K562 (cell line): Measurements from ENCODE around the gene GNG7. TPM values are rescaled to one million over a fixed set of nuclear protein-coding genes. Genes with fewer than 3 reads are reported as not detected.

Experiments used
- ATAC-seq: fragments of 200-7000 bp; cut with Tn5 transposase; 3 replicates; pipeline ENCODE4 v1.9.1; 2020; ENCODE audit warnings: moderate library complexity
- BruUV-seq: library from RNA; stranded (reverse); fragments of 400-500 nt; replicated peaks from 2 replicates; lab custom pipeline; 2021; lab: Mats Ljungman, UMichigan
- CTCF ChIA-PET: fragments of 300-600 bp; formaldehyde crosslinking; extraction: SDS; loops from one replicate; lab custom pipeline; 2021; ENCODE audit warnings: low intra/inter-chr PET ratio; lab: Yijun Ruan, JAX
- POLR2A ChIA-PET: fragments of 300-600, 350-650 bp; sonication (Branson Sonifier 250); formaldehyde crosslinking; extraction: SDS; loops from one replicate; lab custom pipeline; 2021; ENCODE audit warnings: antibody characterized with exemption, inconsistent platforms; lab: Yijun Ruan, JAX
- DNase-seq, 4 experiments: peaks; one replicate each; pipeline versions ENCODE4 v3.0.0 to v3.0.0-alpha.2; 2011 to 2018; ENCODE audit warnings: low spot score in 3 of 4, mixed read lengths in 3 of 4; ENCODE audit errors: extremely low read depth in 1 of 4
- FAIRE-seq: peaks from 2 replicates; lab custom pipeline; 2011; peaks lifted over from hg19 to GRCh38; lab: Jason Lieb, UNC
- H2AFZ ChIP-seq: 2 replicates; pipeline ENCODE4 v1.6.0; 2011; ENCODE audit warnings: low read depth, low read length, control low read depth, inconsistent platforms
- H3K27ac ChIP-seq: fragments of 200-600 bp; 3 replicates; pipeline ENCODE4 v1.8.0; 2011; ENCODE audit warnings: low read depth, mild to moderate bottlenecking, control low read depth, inconsistent platforms, low read length, moderate library complexity, mixed read lengths; ENCODE audit errors: extremely low read depth
- H3K27me3 ChIP-seq, 2 experiments: fragments of 300-600 bp in 1 of 2; 2 replicates in 1 of 2; 3 replicates in 1 of 2; pipeline versions ENCODE4 v1.6.0 to v1.8.0; 2011; ENCODE audit warnings: inconsistent platforms in 2 of 2, low read length in 2 of 2, mild to moderate bottlenecking in 1 of 2, mixed read lengths in 1 of 2, moderate library complexity in 1 of 2; ENCODE audit not compliant: control insufficient read depth in 2 of 2, insufficient read depth in 2 of 2
- H3K36me3 ChIP-seq: fragments of 300-600 bp; 3 replicates; pipeline ENCODE4 v1.8.0; 2011; ENCODE audit warnings: mild to moderate bottlenecking, low read length, inconsistent platforms; ENCODE audit not compliant: control insufficient read depth, insufficient read depth
- H3K4me1 ChIP-seq, 2 experiments: fragments of 200-600 bp in 1 of 2; replicated peaks in 1 of 2; 2 replicates in 1 of 2; 3 replicates in 1 of 2; pipeline versions ENCODE4 v1.5.1 to v1.8.0; 2011; ENCODE audit warnings: inconsistent platforms in 2 of 2, low read length in 2 of 2, mild to moderate bottlenecking in 1 of 2, mixed read lengths in 1 of 2, moderate library complexity in 1 of 2; ENCODE audit not compliant: control insufficient read depth in 2 of 2, insufficient read depth in 2 of 2
- H3K4me2 ChIP-seq: 2 replicates; pipeline ENCODE4 v1.6.1; 2011; ENCODE audit warnings: low read length, control low read depth, inconsistent platforms, mixed read lengths; ENCODE audit not compliant: insufficient read depth
- H3K4me3 ChIP-seq: fragments of 200-600 bp; sonication (generic), shearing (Covaris generic); 2 replicates; pipeline ENCODE4 v1.5.1; 2016; ENCODE audit warnings: control low read depth, inconsistent platforms
- H3K79me2 ChIP-seq: fragments of 200-600 bp; 3 replicates; pipeline ENCODE4 v1.8.0; 2011; ENCODE audit warnings: low read length, inconsistent platforms; ENCODE audit not compliant: control insufficient read depth, insufficient read depth
- H3K9ac ChIP-seq, 2 experiments: 2 replicates each; pipeline versions ENCODE4 v1.6.0 to v1.6.1; 2011; ENCODE audit warnings: low read depth in 2 of 2, low read length in 2 of 2, control low read depth in 1 of 2, inconsistent platforms in 1 of 2, mild to moderate bottlenecking in 1 of 2, mixed read lengths in 1 of 2; ENCODE audit not compliant: insufficient read depth in 1 of 2
- H3K9me1 ChIP-seq: one replicate; pipeline ENCODE4 v1.6.0; 2011; ENCODE audit warnings: inconsistent platforms, mild to moderate bottlenecking, low read length, moderate library complexity; ENCODE audit not compliant: control insufficient read depth, insufficient read depth
- H3K9me3 ChIP-seq: replicated peaks from 2 replicates; pipeline ENCODE4 v1.5.1; 2011; ENCODE audit warnings: low read depth, low read length, inconsistent platforms; ENCODE audit not compliant: control insufficient read depth, insufficient read depth
- H4K20me1 ChIP-seq: replicated peaks from 2 replicates; pipeline ENCODE4 v1.6.1; 2011; ENCODE audit warnings: low read length, inconsistent platforms, mixed read lengths; ENCODE audit not compliant: control insufficient read depth, insufficient read depth
- CBFA2T3 ChIP-seq: fragments of 450-650 bp; IDR thresholded peaks from 2 replicates; pipeline ENCODE4 v1.6.1; 2017
- FOXA3 ChIP-seq, 2 experiments: fragments of 450-650 bp in 1 of 2; sonication (generic) in 1 of 2; formaldehyde crosslinking; IDR thresholded peaks in 1 of 2; conservative IDR thresholded peaks in 1 of 2; 2 replicates each; pipeline versions ENCODE4 v1.4.0 to v1.8.0; 2020 to 2022; ENCODE audit warnings: mild to moderate bottlenecking in 2 of 2, missing genetic modification reagents in 1 of 2
- FOXP1 ChIP-seq: sonication (generic); formaldehyde crosslinking; IDR thresholded peaks from 2 replicates; pipeline ENCODE4 v1.8.0; 2022; ENCODE audit warnings: mild to moderate bottlenecking, missing genetic modification reagents
- GABPB2 ChIP-seq: fragments of 250-450 bp; sonication (Bioruptor Pico); conservative IDR thresholded peaks from 2 replicates; pipeline ENCODE4 v1.5.1; 2021; ENCODE audit warnings: mild to moderate bottlenecking
- KDM1A ChIP-seq, 2 experiments: fragments of 450-650 bp; IDR thresholded peaks; 2 replicates each; pipeline ENCODE4 v1.6.1; 2016; ENCODE audit warnings: mild to moderate bottlenecking in 2 of 2
- KLF1 ChIP-seq: fragments of 450-650 bp; IDR thresholded peaks from 2 replicates; pipeline ENCODE4 v1.6.1; 2016; ENCODE audit warnings: missing genetic modification characterization, missing compliant biosample characterization
- MBD1 ChIP-seq: fragments of 250-450 bp; sonication (Bioruptor Pico); IDR thresholded peaks from 2 replicates; pipeline ENCODE4 v1.8.0; 2022; ENCODE audit warnings: inconsistent platforms
- PHB ChIP-seq: fragments of 250-450 bp; sonication (Bioruptor Pico); IDR thresholded peaks from 2 replicates; pipeline ENCODE4 v1.5.0; 2021
- RNF219 ChIP-seq: fragments of 250-450 bp; sonication (Bioruptor Pico); IDR thresholded peaks from 2 replicates; pipeline ENCODE4 v1.5.0; 2022; ENCODE audit warnings: mild to moderate bottlenecking
- TEAD1 ChIP-seq, 2 experiments: fragments of 450-650 bp in 1 of 2; sonication (generic) in 1 of 2; formaldehyde crosslinking; IDR thresholded peaks; 2 replicates each; pipeline versions ENCODE4 v1.4.0 to v1.8.0; 2020 to 2022; ENCODE audit warnings: mild to moderate bottlenecking in 2 of 2, missing genetic modification reagents in 1 of 2
- TRIM24 ChIP-seq, 2 experiments: fragments of 450-650 bp; IDR thresholded peaks; 2 replicates each; pipeline ENCODE4 v1.6.1; 2016
- USF1 ChIP-seq: sonication (generic); formaldehyde crosslinking; IDR thresholded peaks from 2 replicates; pipeline ENCODE4 v1.9.0; 2022; ENCODE audit warnings: mild to moderate bottlenecking, missing genetic modification reagents
- YBX1 ChIP-seq: fragments of 450-650 bp; IDR thresholded peaks from 2 replicates; pipeline ENCODE4 v1.7.1; 2016; ENCODE audit warnings: mild to moderate bottlenecking
- ZBTB43 ChIP-seq: sonication (generic); formaldehyde crosslinking; IDR thresholded peaks from 2 replicates; pipeline ENCODE4 v1.8.0; 2023; ENCODE audit warnings: mild to moderate bottlenecking, missing genetic modification reagents
- ZFP91 ChIP-seq: sonication (generic); formaldehyde crosslinking; IDR thresholded peaks from 2 replicates; pipeline ENCODE4 v1.8.0; 2022; ENCODE audit warnings: mild to moderate bottlenecking, missing genetic modification reagents
- WGBS: fragments of 100-300 bp; shearing (Covaris generic); methylation state at CpG from one replicate; pipeline ENCODE4 v1.1.6; 2016; ENCODE audit warnings: low coverage, mixed read lengths; ENCODE audit not compliant: insufficient coverage; ENCODE audit errors: missing lambda C conversion rate; 5-methylcytosine and 5-hydroxymethylcytosine counted together
- in situ Hi-C: fragments of 300-500 bp; cut with MboI; formaldehyde crosslinking; loops from 4 replicates; pipeline ENCODE4 v1.15.0; 2018; ENCODE audit warnings: inconsistent platforms, mixed read lengths
- intact Hi-C: fragments of 100-400 bp; cut with micrococcal nuclease; formaldehyde crosslinking; loops from 2 replicates; pipeline ENCODE4 v1.14.2; 2022
- polyA plus RNA-seq, 8 experiments: library from polyadenylated mRNA; depleted of rRNA in 4 of 8; stranded (reverse) in 5 of 8; unstranded in 3 of 8; fragments of >200 nt; fragmentation: Nextera tagmentation in 2 of 8; fragmentation: Illumina TruSeq in 1 of 8; extraction: Ambion mirVana in 2 of 8; extraction: Trizol in 1 of 8; gene quantifications; 2 replicates each; pipeline versions ENCODE4 v1.2.1 to v1.2.3, GENCODE V29; 2011 to 2014; ENCODE audit warnings: inconsistent platforms in 1 of 8, missing spikeins in 1 of 8
- total RNA-seq, 7 experiments: library from RNA; depleted of rRNA in 6 of 7; stranded (reverse); fragments of >200 nt in 6 of 7; fragmentation: Illumina TruSeq in 2 of 7; extraction: Trizol in 2 of 7; gene quantifications; 2 replicates each; pipeline versions ENCODE4 v1.2.1 to v1.2.3, GENCODE V29; 2011 to 2021; ENCODE audit warnings: low replicate concordance in 1 of 7

The GNG7 gene
- total and polyA plus RNA-seq, 9 of the 15 experiments (the other 6 are each of a cell fraction or from before 2014, with no cell fraction given) = 0.01 to 0.20 (median 0.06) TPM; not detected in 1

- no peak overlapping the region for H3K4me3 ChIP-seq
- no peak overlapping the region for H2AFZ ChIP-seq
- peaks cover 0 to 3% of the 10 kb centered on the region in 2 experiments; a peak in 1 of 5 replicates for H3K27me3 ChIP-seq
- H3K4me1 ChIP-seq = peaks cover 0 to 32% of the 10 kb centered on the region in 2 experiments; a peak in 4 of 5 replicates
- peaks cover 6% of the 10 kb centered on the region; the same call in 1 of the 2 replicates for H4K20me1 ChIP-seq
- H3K79me2 ChIP-seq = no peaks in the 10 kb centered on the region
- no peaks in the 10 kb centered on the region for H3K36me3 ChIP-seq
- DNase-seq (no peak), ATAC-seq (no peak), FAIRE-seq (no peak)
- intact Hi-C loops = no loop called here
- ChIA-PET CTCF (no interaction called here), POLR2A (interaction anchor here (0.9 to 1.2 kb wide), 2 partner anchors 8 to 48 kb away, joined by 4 to 7 read pairs; partner anchors contain the start of gene GADD45B)
- H3K9me3 ChIP-seq = no peaks in the 10 kb centered on the region
- H3K9me1 ChIP-seq = no peaks in the 10 kb centered on the region
- H3K9ac ChIP-seq = no peak overlapping the region; a peak in 1 of 4 replicates
- in situ Hi-C loops = no loop called here
- no TSS peak for BruUV-seq
- 59% methylated on average over 15 of the region's 16 CpGs for WGBS
- H3K27ac ChIP-seq = no peak overlapping the region
- no peak overlapping the region for H3K4me2 ChIP-seq
- no peak for TF ChIP-seq YBX1
- TF ChIP-seq FOXA3 (CRISPR knock-in tag; conservative IDR thresholded peaks at IDR 0.05 in 1 of 2, IDR thresholded peaks at IDR 0.05 in 1 of 2) = peak in 1 of 2 experiments; percentile 66; a peak in 1 of 4 replicates
- TF ChIP-seq TRIM24 (IDR thresholded peaks at IDR 0.05) = 0 out of 4 replicates have a peak, but pooled peaks of 1 of the 2 experiments have one; percentile 64
- TF ChIP-seq RNF219 (CRISPR knock-in tag) = no peak
- 0 out of 2 replicates have a peak, but pooled peaks have one; percentile 29 for TF ChIP-seq ZFP91 (CRISPR knock-in tag)
- no peak for TF ChIP-seq TEAD1 (CRISPR knock-in tag; IDR thresholded peaks at IDR 0.05)
- no peak for TF ChIP-seq GABPB2
- no peak for TF ChIP-seq PHB (CRISPR knock-in tag)
- peak; percentile 6; the same call in 1 of the 2 replicates for TF ChIP-seq CBFA2T3
- peak in 1 of 2 experiments; percentile 98; a peak in 2 of 4 replicates for TF ChIP-seq KDM1A (IDR thresholded peaks at IDR 0.05)
- peak; percentile 88 for TF ChIP-seq ZBTB43 (CRISPR knock-in tag)
- TF ChIP-seq MBD1 (CRISPR knock-in tag) = 0 out of 2 replicates have a peak, but pooled peaks have one; percentile 32
- TF ChIP-seq USF1 (CRISPR knock-in tag) = peak; percentile 67
- peak; percentile 71; the same call in 1 of the 2 replicates for TF ChIP-seq FOXP1 (CRISPR knock-in tag)
- TF ChIP-seq KLF1 = no peak
These were observed 178.1 kb downstream of the GNG7 start for GRCh38 chr19:2524361-2524839.
